ENCODE measurements around the gene C3orf52.

GRCh38 chr3:112143689-112144088 lies 57.5 kb downstream of the C3orf52 start:
- TF ChIP-seq NRF1 (conservative IDR thresholded peaks at IDR 0.05; ENCODE audit: low read depth, low read length) (no peak), POLR2A (IDR thresholded peaks at IDR 0.05; ENCODE audit: low read depth, low read length) (no peak), POLR2AphosphoS5 (IDR thresholded peaks at IDR 0.05; ENCODE audit: low read length) (no peak), CTCF (IDR thresholded peaks at IDR 0.05 in 2 of 3, conservative IDR thresholded peaks at IDR 0.05 in 1 of 3; ENCODE audit: control insufficient read depth in 2 of 3, extremely low read depth in 1 of 3, insufficient read depth in 1 of 3, low read depth in 3 of 3, low read length in 3 of 3) (no peak), IRF3 (IDR thresholded peaks at IDR 0.05) (no peak), SMC3 (IDR thresholded peaks at IDR 0.05; ENCODE audit: borderline replicate concordance, low read length) (no peak)
